Measurements from ENCODE around the gene CENPH. TPM values are rescaled to one million over a fixed set of nuclear protein-coding genes. Genes with fewer than 3 reads are reported as not detected.
"Not testable (repeated sequence)": the region's sequence is repeated elsewhere in the genome, so short reads cannot be mapped to it uniquely, and the experiment has no call there.

The CENPH gene
- total and polyA plus RNA-seq, 5 donors from 2014 or later = 5.6 to 9.3 (median 6.0) TPM

DNA sequence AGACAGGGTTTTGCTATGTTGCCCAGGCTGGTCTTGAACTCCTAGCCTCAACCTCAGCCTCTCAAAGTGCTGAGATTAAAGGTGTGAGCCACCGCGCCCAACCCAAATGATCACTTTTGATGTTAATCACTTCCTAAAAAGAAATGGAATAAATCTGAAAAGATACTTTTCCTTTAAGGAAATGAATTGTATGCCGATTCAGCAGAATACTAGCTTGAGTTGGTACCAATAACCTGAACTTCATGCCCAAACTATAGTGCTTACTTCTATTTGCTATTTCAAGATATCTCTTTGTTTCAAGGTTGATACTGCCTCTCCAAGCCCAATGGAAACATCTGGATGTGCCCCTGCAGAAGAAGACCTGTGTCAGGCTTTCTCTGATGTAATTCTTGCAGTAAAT is 18.4 kb upstream of the CENPH start:
- H3K27ac Mint-ChIP-seq = peak overlapping the region in 1 of 3 donors; percentile 15
- H3K36me3 Mint-ChIP-seq = peaks cover 15% of the 10 kb centered on the region
- no peaks in the 10 kb centered on the region for H3K9me3 Mint-ChIP-seq
- no peak overlapping the region for H3K4me3 ChIP-seq (ENCODE audit: low read depth, low read length)
- peaks cover 10 to 35% (median 26%) of the 10 kb centered on the region in 4 donors for H3K4me1 Mint-ChIP-seq
- H3K27me3 Mint-ChIP-seq = no peaks in the 10 kb centered on the region
- H3K4me1 ChIP-seq (ENCODE audit: control insufficient read depth, insufficient read depth, low read length, poor library complexity, severe bottlenecking) = peaks cover 12% of the 10 kb centered on the region
- H3K27ac ChIP-seq (ENCODE audit: insufficient read depth, low read length, poor library complexity, severe bottlenecking) = no peak overlapping the region
- H3K36me3 ChIP-seq (ENCODE audit: control insufficient read depth, insufficient read depth, low read length) = peaks cover 5% of the 10 kb centered on the region
- peak overlapping the region in 1 of 4 donors; percentile 60 for H3K4me3 Mint-ChIP-seq
- DNase-seq = no peak
- no peaks in the 10 kb centered on the region for H3K27me3 ChIP-seq (ENCODE audit: control insufficient read depth, insufficient read depth, low read length)
- ATAC-seq (ENCODE audit: low read depth in 2 of 2) = no peak
- H3K9me3 ChIP-seq (ENCODE audit: control insufficient read depth in 2 of 2, low read length in 2 of 2) = no peaks in the 10 kb centered on the region

DNA sequence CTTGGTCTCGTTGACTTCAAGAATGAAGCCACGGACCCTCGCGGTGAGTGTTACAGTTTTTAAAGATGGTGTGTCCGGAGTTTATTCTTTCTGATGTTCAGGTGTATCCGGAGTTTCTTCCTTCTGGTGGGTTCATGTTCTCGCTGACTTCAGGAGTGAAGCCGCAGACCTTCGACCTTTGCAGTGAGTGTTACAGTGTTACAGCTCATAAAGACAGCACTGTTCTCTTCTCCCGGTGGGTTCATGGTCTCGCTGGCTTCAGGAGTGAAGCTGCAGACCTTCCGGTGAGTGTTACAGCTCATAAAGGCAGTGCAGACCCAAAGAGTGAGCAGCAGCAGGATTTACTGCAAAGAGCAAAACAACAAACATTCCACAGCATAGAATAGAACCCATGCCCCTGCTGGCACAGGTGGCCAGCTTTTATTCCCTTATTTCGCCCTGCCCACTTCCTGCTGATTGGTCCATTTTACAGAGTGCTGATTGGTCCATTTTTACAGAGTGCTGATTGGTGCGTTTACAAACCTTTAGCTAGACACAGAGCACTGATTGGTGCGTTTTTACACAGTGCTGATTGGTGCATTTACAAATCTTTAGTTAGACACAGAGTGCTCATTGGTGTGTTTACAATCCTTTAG is 7.6 kb upstream of the CENPH start:
- not testable (repeated sequence) for H3K4me3 Mint-ChIP-seq; H3K27me3 ChIP-seq (ENCODE audit: control insufficient read depth, insufficient read depth, low read length); H3K9me3 Mint-ChIP-seq; H3K36me3 Mint-ChIP-seq; H3K4me3 ChIP-seq (ENCODE audit: low read depth, low read length); H3K36me3 ChIP-seq (ENCODE audit: control insufficient read depth, insufficient read depth, low read length); H3K9me3 ChIP-seq (ENCODE audit: control insufficient read depth in 2 of 2, low read length in 2 of 2); H3K4me1 Mint-ChIP-seq; ATAC-seq (ENCODE audit: low read depth in 2 of 2); DNase-seq; H3K4me1 ChIP-seq (ENCODE audit: control insufficient read depth, insufficient read depth, low read length, poor library complexity, severe bottlenecking); H3K27ac Mint-ChIP-seq; H3K27me3 Mint-ChIP-seq; H3K27ac ChIP-seq (ENCODE audit: insufficient read depth, low read length, poor library complexity, severe bottlenecking)

- Histone ChIP-seq H3K36me3 (ENCODE audit: control insufficient read depth, insufficient read depth, low read length) (no peaks in the 10 kb centered on the region), H3K4me3 (ENCODE audit: low read depth, low read length) (no peak overlapping the region), H3K27ac (ENCODE audit: insufficient read depth, low read length, poor library complexity, severe bottlenecking) (no peak overlapping the region), H3K9me3 (ENCODE audit: control insufficient read depth in 2 of 2, low read length in 2 of 2) (no peaks in the 10 kb centered on the region), H3K4me1 (ENCODE audit: control insufficient read depth, insufficient read depth, low read length, poor library complexity, severe bottlenecking) (peaks cover 7% of the 10 kb centered on the region), H3K27me3 (ENCODE audit: control insufficient read depth, insufficient read depth, low read length) (no peaks in the 10 kb centered on the region)
- Mint-ChIP-seq H3K27me3 (peaks cover 4% of the 10 kb centered on the region), H3K4me3 (no peak overlapping the region), H3K4me1 (peaks cover 0 to 11% (median 4%) of the 10 kb centered on the region in 4 donors), H3K27ac (no peak overlapping the region), H3K9me3 (no peaks in the 10 kb centered on the region), H3K36me3 (no peaks in the 10 kb centered on the region)
- ATAC-seq (ENCODE audit: low read depth in 2 of 2) (no peak), DNase-seq (no peak)
These were observed 4.8 kb upstream of the CENPH start for GRCh38 chr5:69184621-69185020.

DNA sequence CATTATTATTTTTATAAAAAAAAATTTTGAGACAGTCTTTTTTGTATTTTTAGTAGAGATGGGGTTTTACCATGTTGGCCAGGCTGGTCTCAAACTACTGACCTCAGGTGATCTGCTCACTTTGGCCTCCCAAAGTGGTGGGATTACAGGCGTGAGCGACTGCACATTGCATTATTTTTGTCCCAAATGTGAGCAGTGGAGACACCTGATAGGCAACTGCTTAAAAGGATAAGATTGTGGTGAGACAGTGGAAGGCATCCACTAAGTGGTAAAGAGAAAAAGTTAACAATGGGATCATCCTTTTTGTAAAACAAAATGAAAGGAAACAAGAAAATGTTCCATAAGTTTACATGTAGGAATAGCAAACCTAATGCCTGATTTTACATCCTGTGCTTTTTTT is 2.0 kb upstream of the CENPH start:
- DNase-seq (no peak), ATAC-seq (ENCODE audit: low read depth in 2 of 2) (no peak)
- Histone ChIP-seq H3K4me3 (ENCODE audit: low read depth, low read length) (no peak overlapping the region), H3K27me3 (ENCODE audit: control insufficient read depth, insufficient read depth, low read length) (no peaks in the 10 kb centered on the region), H3K36me3 (ENCODE audit: control insufficient read depth, insufficient read depth, low read length) (no peaks in the 10 kb centered on the region), H3K4me1 (ENCODE audit: control insufficient read depth, insufficient read depth, low read length, poor library complexity, severe bottlenecking) (peaks cover 14% of the 10 kb centered on the region), H3K27ac (ENCODE audit: insufficient read depth, low read length, poor library complexity, severe bottlenecking) (no peak overlapping the region), H3K9me3 (ENCODE audit: control insufficient read depth in 2 of 2, low read length in 2 of 2) (no peaks in the 10 kb centered on the region)
- H3K27ac Mint-ChIP-seq = no peak overlapping the region
- H3K36me3 Mint-ChIP-seq = no peaks in the 10 kb centered on the region
- peaks cover 4% of the 10 kb centered on the region for H3K27me3 Mint-ChIP-seq
- no peaks in the 10 kb centered on the region for H3K9me3 Mint-ChIP-seq
- H3K4me1 Mint-ChIP-seq = peaks cover 3 to 22% (median 10%) of the 10 kb centered on the region in 4 donors
- peak overlapping the region in 3 of 4 donors; percentile 19 to 78 (median 63) for H3K4me3 Mint-ChIP-seq

- Histone ChIP-seq H3K4me3 (ENCODE audit: low read depth, low read length) (peak overlapping the region; percentile 97), H3K27me3 (ENCODE audit: control insufficient read depth, insufficient read depth, low read length) (no peaks in the 10 kb centered on the region), H3K27ac (ENCODE audit: insufficient read depth, low read length, poor library complexity, severe bottlenecking) (peak overlapping the region; percentile 80), H3K9me3 (ENCODE audit: control insufficient read depth in 2 of 2, low read length in 2 of 2) (no peaks in the 10 kb centered on the region), H3K4me1 (ENCODE audit: control insufficient read depth, insufficient read depth, low read length, poor library complexity, severe bottlenecking) (peaks cover 14% of the 10 kb centered on the region), H3K36me3 (ENCODE audit: control insufficient read depth, insufficient read depth, low read length) (no peaks in the 10 kb centered on the region)
- no peak for DNase-seq
- peak overlapping the region; percentile 93 to 99 (median 94) for H3K4me3 Mint-ChIP-seq
- no peak for ATAC-seq (ENCODE audit: low read depth in 2 of 2)
- peaks cover 4% of the 10 kb centered on the region for H3K27me3 Mint-ChIP-seq
- peaks cover 3 to 22% (median 10%) of the 10 kb centered on the region in 4 donors for H3K4me1 Mint-ChIP-seq
- no peaks in the 10 kb centered on the region for H3K9me3 Mint-ChIP-seq
- H3K36me3 Mint-ChIP-seq = no peaks in the 10 kb centered on the region
- peak overlapping the region; percentile 23 to 94 (median 92) for H3K27ac Mint-ChIP-seq
These were observed 597 bp upstream of the CENPH start for GRCh38 chr5:69188811-69189161.

DNA sequence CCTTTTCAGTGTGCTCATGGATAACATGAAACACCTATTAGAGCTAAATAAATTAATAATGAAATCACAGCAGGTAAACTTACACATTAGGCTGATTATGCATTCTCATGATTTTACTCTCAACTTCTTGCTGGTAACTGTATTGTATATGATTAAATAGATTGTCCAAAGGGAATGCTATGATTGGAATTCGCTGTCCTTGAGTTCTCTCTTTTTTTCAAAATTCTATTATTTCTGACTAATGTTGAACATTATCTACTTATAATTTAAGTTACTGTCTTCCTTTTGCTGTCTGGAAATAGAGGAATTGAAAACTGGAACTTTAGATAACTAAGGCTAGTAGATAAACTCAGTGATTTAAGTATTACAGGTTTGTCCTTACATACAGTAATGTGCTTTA is 13.1 kb downstream of the CENPH start:
- Histone ChIP-seq H3K4me1 (ENCODE audit: control insufficient read depth, insufficient read depth, low read length, poor library complexity, severe bottlenecking) (no peaks in the 10 kb centered on the region), H3K27me3 (ENCODE audit: control insufficient read depth, insufficient read depth, low read length) (no peaks in the 10 kb centered on the region), H3K9me3 (ENCODE audit: control insufficient read depth in 2 of 2, low read length in 2 of 2) (no peaks in the 10 kb centered on the region), H3K4me3 (ENCODE audit: low read depth, low read length) (no peak overlapping the region), H3K36me3 (ENCODE audit: control insufficient read depth, insufficient read depth, low read length) (peaks cover 2% of the 10 kb centered on the region), H3K27ac (ENCODE audit: insufficient read depth, low read length, poor library complexity, severe bottlenecking) (no peak overlapping the region)
- no peaks in the 10 kb centered on the region for H3K9me3 Mint-ChIP-seq
- no peak for DNase-seq
- no peak overlapping the region for H3K4me3 Mint-ChIP-seq
- H3K27me3 Mint-ChIP-seq = no peaks in the 10 kb centered on the region
- no peaks in the 10 kb centered on the region for H3K4me1 Mint-ChIP-seq
- H3K36me3 Mint-ChIP-seq = peaks cover 19% of the 10 kb centered on the region
- H3K27ac Mint-ChIP-seq = no peak overlapping the region
- ATAC-seq (ENCODE audit: low read depth in 2 of 2) = no peak

DNA sequence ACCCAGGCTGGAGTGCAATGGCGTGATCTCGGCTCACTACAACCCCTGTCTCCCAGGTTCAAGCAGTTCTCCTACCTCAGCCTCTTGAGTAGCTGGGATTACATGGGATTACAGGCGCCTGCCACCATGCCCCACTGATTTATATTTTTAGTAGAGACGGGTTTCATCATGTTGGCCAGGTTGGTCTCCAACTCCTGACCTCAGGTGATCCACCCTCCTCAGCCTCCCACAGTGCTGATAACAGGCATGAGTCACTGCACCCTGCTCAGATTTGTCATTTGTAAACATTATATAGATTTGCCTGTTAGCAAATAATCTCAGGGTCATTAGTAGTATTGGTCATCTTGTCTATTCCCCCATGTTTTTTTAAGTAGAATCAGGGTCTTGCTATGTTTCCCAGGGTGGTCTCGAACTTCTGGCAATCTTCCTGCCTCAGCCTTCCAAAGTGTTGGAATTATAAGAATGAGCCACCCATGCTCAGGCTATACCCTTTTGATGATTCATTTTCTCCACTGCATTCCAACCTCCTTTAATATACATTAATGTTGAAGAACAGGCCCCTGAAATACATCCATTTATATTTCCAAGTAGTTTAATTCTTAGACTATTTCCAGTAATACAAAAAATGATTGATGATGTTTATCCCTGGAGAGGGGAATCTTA is 17.3 kb downstream of the CENPH start:
- Mint-ChIP-seq H3K36me3 (peaks cover 4% of the 10 kb centered on the region), H3K27me3 (no peaks in the 10 kb centered on the region), H3K4me3 (no peak overlapping the region), H3K4me1 (peaks cover 0 to under 1% (median 0%) of the 10 kb centered on the region in 4 donors), H3K9me3 (no peaks in the 10 kb centered on the region), H3K27ac (peak overlapping the region in 1 of 3 donors; percentile 63)
- no peak for ATAC-seq (ENCODE audit: low read depth in 2 of 2)
- no peak overlapping the region for H3K27ac ChIP-seq (ENCODE audit: insufficient read depth, low read length, poor library complexity, severe bottlenecking)
- H3K4me1 ChIP-seq (ENCODE audit: control insufficient read depth, insufficient read depth, low read length, poor library complexity, severe bottlenecking) = no peaks in the 10 kb centered on the region
- H3K36me3 ChIP-seq (ENCODE audit: control insufficient read depth, insufficient read depth, low read length) = no peaks in the 10 kb centered on the region
- no peak for DNase-seq
- H3K27me3 ChIP-seq (ENCODE audit: control insufficient read depth, insufficient read depth, low read length) = no peaks in the 10 kb centered on the region
- H3K4me3 ChIP-seq (ENCODE audit: low read depth, low read length) = no peak overlapping the region
- no peaks in the 10 kb centered on the region for H3K9me3 ChIP-seq (ENCODE audit: control insufficient read depth in 2 of 2, low read length in 2 of 2)

- Histone ChIP-seq H3K9me3 (ENCODE audit: control insufficient read depth in 2 of 2, low read length in 2 of 2) (no peaks in the 10 kb centered on the region), H3K4me3 (ENCODE audit: low read depth, low read length) (no peak overlapping the region), H3K27ac (ENCODE audit: insufficient read depth, low read length, poor library complexity, severe bottlenecking) (no peak overlapping the region), H3K4me1 (ENCODE audit: control insufficient read depth, insufficient read depth, low read length, poor library complexity, severe bottlenecking) (no peaks in the 10 kb centered on the region), H3K36me3 (ENCODE audit: control insufficient read depth, insufficient read depth, low read length) (no peaks in the 10 kb centered on the region), H3K27me3 (ENCODE audit: control insufficient read depth, insufficient read depth, low read length) (no peaks in the 10 kb centered on the region)
- Mint-ChIP-seq H3K27me3 (no peaks in the 10 kb centered on the region), H3K4me1 (peaks cover 0 to 5% (median 1%) of the 10 kb centered on the region in 4 donors), H3K36me3 (no peaks in the 10 kb centered on the region), H3K27ac (no peak overlapping the region), H3K9me3 (no peaks in the 10 kb centered on the region), H3K4me3 (no peak overlapping the region)
- ATAC-seq (ENCODE audit: low read depth in 2 of 2) = no peak
- DNase-seq = no peak
These were observed 20.2 kb downstream of the CENPH start for GRCh38 chr5:69209602-69210001.

Measured in CD4-positive, CD25-positive, alpha-beta regulatory T cell (primary cell).